Hepatocyte (in vitro differentiated cells): ENCODE measurements around the gene AP5S1.

Experiments
- CTCF ChIP-seq: fragments of 200-600 bp; sonication (generic); IDR thresholded peaks from 2 replicates; pipeline ENCODE4 v1.5.1; 2016; ENCODE audit warnings: antibody characterized with exemption, mild to moderate bottlenecking; ENCODE audit not compliant: poor library complexity
- EZH2phosphoT487 ChIP-seq: fragments of 200-600 bp; sonication (generic); IDR thresholded peaks from one replicate; pipeline ENCODE4 v1.6.1; 2018; ENCODE audit warnings: antibody characterized with exemption, mild to moderate bottlenecking, low read depth, moderate library complexity; ENCODE audit not compliant: unreplicated experiment, severe bottlenecking

GRCh38 chr20:3801846-3802245, 18.5 kb upstream of the AP5S1 start:
- no peak for TF ChIP-seq CTCF
- TF ChIP-seq EZH2phosphoT487, result no peak
